ENCODE results near the gene NDUFS5. TPM values are rescaled to one million over a fixed set of nuclear protein-coding genes. Genes with fewer than 3 reads are reported as not detected.

The NDUFS5 gene
- 175 and 309 TPM in 2 replicates for total RNA-seq

DNA sequence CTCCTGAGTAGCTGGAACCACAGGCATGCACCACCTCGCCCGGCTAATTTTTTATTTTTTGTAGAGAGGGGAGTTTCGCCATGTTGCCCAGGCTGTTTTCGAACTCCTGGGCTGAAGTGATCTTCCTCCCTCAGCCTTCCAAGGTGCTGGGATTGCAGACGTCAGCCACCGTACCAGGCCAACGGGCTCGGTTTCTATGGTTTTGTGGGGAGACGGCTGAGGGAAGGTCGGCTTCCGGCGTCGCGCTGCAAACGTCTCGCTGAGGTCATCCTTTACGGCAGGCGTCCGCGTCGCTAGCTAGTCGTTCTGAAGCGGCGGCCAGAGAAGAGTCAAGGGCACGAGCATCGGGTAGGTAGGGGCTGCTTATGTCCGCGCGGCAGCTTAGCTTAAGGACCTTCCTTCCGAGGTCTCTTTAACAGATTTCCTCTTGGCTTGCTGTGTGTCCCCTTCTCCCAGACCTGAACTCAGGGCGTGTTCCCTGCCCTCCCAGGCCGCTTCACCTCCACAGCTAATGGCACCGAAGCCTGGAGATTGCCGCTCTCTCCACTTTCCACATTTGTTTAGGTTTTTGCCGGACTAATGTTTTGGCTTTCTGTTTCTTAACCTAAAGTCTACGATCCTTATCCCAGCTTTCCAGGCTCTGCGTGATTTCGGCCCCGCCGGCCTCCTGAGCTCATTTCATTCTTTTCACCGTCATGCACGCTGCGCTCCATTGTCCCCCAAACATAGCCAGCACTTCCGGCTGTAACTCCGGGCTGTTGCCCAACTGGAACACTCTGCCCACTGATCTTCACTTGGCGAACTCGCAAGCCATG lies at the start of gene NDUFS5:
Gene NDUFS5, plus strand, starts transcription at position 300 of the 815 bp plus-strand sequence. CDS start 2,375 bp downstream, outside the sequence.

DNA sequence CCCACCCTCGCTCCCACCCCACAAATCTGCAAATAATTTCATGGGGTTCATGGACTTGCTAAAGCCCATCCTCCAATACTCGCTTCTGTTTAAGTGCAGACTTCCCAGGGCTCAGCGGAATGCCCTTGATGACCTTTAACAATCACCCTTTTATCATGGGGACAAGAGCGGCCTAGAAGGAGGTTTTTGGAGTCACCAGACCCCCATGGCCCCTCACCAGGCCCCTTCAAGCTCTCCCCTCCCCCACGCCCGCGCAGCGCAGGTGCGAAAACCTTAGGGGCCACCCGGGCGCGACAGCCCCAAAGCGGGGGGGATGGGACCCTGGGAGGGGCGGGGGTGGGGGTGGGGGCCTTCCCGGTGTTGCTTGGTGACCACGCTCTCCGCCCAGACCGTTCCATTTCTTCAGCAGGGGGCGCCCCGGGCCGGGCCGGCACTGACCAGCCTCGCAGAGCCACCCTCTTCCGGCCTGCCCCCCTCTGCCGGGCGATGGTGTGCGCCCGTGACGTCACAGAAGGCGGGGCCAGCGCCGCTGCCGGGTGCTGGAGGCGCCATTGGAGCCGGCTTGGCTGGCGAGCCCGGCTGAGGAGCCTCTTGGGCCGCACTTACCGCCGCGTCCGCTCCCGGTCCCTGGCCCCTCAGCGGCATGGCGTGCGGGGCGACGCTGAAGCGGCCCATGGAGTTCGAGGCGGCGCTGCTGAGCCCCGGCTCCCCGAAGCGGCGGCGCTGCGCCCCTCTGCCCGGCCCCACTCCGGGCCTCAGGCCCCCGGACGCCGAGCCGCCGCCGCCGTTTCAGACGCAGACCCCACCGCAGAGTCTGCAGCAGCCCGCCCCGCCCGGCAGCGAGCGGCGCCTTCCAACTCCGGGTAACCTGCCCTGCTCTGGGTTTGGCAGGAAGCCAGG lies 35.2 kb upstream of the NDUFS5 start, which contains the start of gene AKIRIN1:
Gene AKIRIN1, plus strand, starts transcription at position 539 of the 900 bp plus-strand sequence. Its CDS starts 105 bp downstream, at position 644.

Other genes with a start within 250 kb of the NDUFS5 start
- gene RRAGC, start 166.6 kb upstream of the NDUFS5 start, total RNA-seq: 20.5 and 25.4 TPM in 2 replicates
- gene MYCBP, start 153.0 kb upstream of the NDUFS5 start, total RNA-seq: 6.6 and 10.0 TPM in 2 replicates
- gene GJA9, start 144.8 kb upstream of the NDUFS5 start, total RNA-seq: under 0.01 TPM in 1 of 2 replicates, not detected in the other
- 0.37 and 0.39 TPM in 2 replicates for gene RHBDL2, start 84.5 kb upstream of the NDUFS5 start, total RNA-seq
- gene AKIRIN1, start 35.1 kb upstream of the NDUFS5 start, total RNA-seq: 27.6 and 49.5 TPM in 2 replicates
- gene MACF1, start 178.3 kb downstream of the NDUFS5 start, total RNA-seq: 151 and 236 TPM in 2 replicates

Measured in subcutaneous preadipocyte (primary cell).